Fibroblast of skin of back (primary cell): ENCODE measurements around the gene CHL1.

ENCODE experiments used
- DNase-seq: peaks from one replicate; pipeline ENCODE4 v3.0.0-alpha.2; 2013

CHL1 gene

GRCh38 chr3:279325-279724, 82.8 kb downstream of the CHL1 start:
- no peak for DNase-seq

GRCh38 chr3:280681-281080, 84.1 kb downstream of the CHL1 start:
- no peak for DNase-seq

- no peak for DNase-seq
Observed at GRCh38 chr3:284322-284721, 87.8 kb downstream of the CHL1 start.

- no peak for DNase-seq
Observed at GRCh38 chr3:288417-288816, 91.9 kb downstream of the CHL1 start.

- no peak for DNase-seq
Observed at GRCh38 chr3:291028-291427, 94.5 kb downstream of the CHL1 start.

- DNase-seq: no peak
Observed at GRCh38 chr3:291646-292436, 95.3 kb downstream of the CHL1 start.

GRCh38 chr3:294096-294495, 97.5 kb downstream of the CHL1 start:
- DNase-seq: no peak

GRCh38 chr3:294581-294980, 98.0 kb downstream of the CHL1 start:
- DNase-seq: no peak

- no peak for DNase-seq
Observed at GRCh38 chr3:295166-295565, 98.6 kb downstream of the CHL1 start.

GRCh38 chr3:297585-297984, 101.0 kb downstream of the CHL1 start:
- DNase-seq: no peak

- DNase-seq: no peak
Observed at GRCh38 chr3:299590-300301, 103.2 kb downstream of the CHL1 start.

GRCh38 chr3:307182-307581, 110.6 kb downstream of the CHL1 start:
- DNase-seq: no peak

- DNase-seq: no peak
Observed at GRCh38 chr3:308597-309321, 112.2 kb downstream of the CHL1 start.

GRCh38 chr3:312160-312733, 115.7 kb downstream of the CHL1 start:
- DNase-seq: no peak

GRCh38 chr3:312911-313310, 116.3 kb downstream of the CHL1 start:
- DNase-seq: no peak

GRCh38 chr3:317012-317411, 120.4 kb downstream of the CHL1 start:
- no peak for DNase-seq

- DNase-seq: no peak
Observed at GRCh38 chr3:318903-319302, 122.3 kb downstream of the CHL1 start.

- DNase-seq: no peak
Observed at GRCh38 chr3:324423-324822, 127.9 kb downstream of the CHL1 start.

GRCh38 chr3:325495-325894, 128.9 kb downstream of the CHL1 start:
- no peak for DNase-seq

- DNase-seq: no peak
Observed at GRCh38 chr3:330494-331115, 134.0 kb downstream of the CHL1 start.

- no peak for DNase-seq
Observed at GRCh38 chr3:331881-332280, 135.3 kb downstream of the CHL1 start.

GRCh38 chr3:332701-333100, 136.1 kb downstream of the CHL1 start:
- DNase-seq: no peak

GRCh38 chr3:335240-335639, 138.7 kb downstream of the CHL1 start:
- DNase-seq: no peak
